Spleen (tissue), 11 donors: ENCODE results near the gene TEX29. TPM values are rescaled to one million over a fixed set of nuclear protein-coding genes. Genes with fewer than 3 reads are reported as not detected.

Source experiments
- DNase-seq: peaks from one replicate; pipeline ENCODE4 v3.0.0-alpha.2; 2020
- H3K27ac ChIP-seq, 8 donors: fragments of 200-600 bp; sonication (generic) in 7 of 8; 1 replicate in 4 of 8; 2 replicates in 4 of 8; pipeline versions ENCODE4 v1.5.0 to v1.8.0; 2016 to 2021; ENCODE audit warnings: inconsistent platforms in 4 of 8, mild to moderate bottlenecking in 4 of 8, moderate library complexity in 1 of 8
- H3K27me3 ChIP-seq, 7 donors: fragments of 200-600 bp; sonication (generic) in 6 of 7; replicated peaks in 1 of 7; 1 replicate in 4 of 7; 2 replicates in 3 of 7; pipeline versions ENCODE4 v1.5.0 to v1.8.0; 2016 to 2021; ENCODE audit warnings: inconsistent platforms in 3 of 7, mild to moderate bottlenecking in 1 of 7
- H3K36me3 ChIP-seq, 6 donors: fragments of 200-600 bp; sonication (generic) in 5 of 6; 1 replicate in 4 of 6; 2 replicates in 2 of 6; pipeline versions ENCODE4 v1.5.0 to v1.8.0; 2016 to 2021; ENCODE audit warnings: inconsistent platforms in 2 of 6
- H3K4me1 ChIP-seq, 6 donors: fragments of 200-600 bp; sonication (generic) in 5 of 6; 1 replicate in 3 of 6; 2 replicates in 3 of 6; pipeline versions ENCODE4 v1.5.0 to v1.8.0; 2016 to 2021; ENCODE audit warnings: inconsistent platforms in 3 of 6
- H3K4me3 ChIP-seq, 8 donors: fragments of 200-600 bp; sonication (generic) in 7 of 8; 1 replicate in 4 of 8; 2 replicates in 4 of 8; pipeline versions ENCODE4 v1.5.0 to v1.8.0; 2016 to 2021; ENCODE audit warnings: inconsistent platforms in 4 of 8, mild to moderate bottlenecking in 4 of 8, moderate library complexity in 2 of 8
- H3K9me3 ChIP-seq, 8 donors: fragments of 200-600 bp; sonication (generic) in 7 of 8; 1 replicate in 4 of 8; 2 replicates in 4 of 8; pipeline versions ENCODE4 v1.5.0 to v1.8.0; 2016 to 2021; ENCODE audit warnings: inconsistent platforms in 4 of 8
- CTCF ChIP-seq, 11 experiments: fragments of 200-600 bp in 7 of 11; fragments of 450-650 bp in 4 of 11; sonication (generic) in 4 of 11; IDR thresholded peaks in 8 of 11; conservative IDR thresholded peaks in 3 of 11; 1 replicate in 7 of 11; 2 replicates in 4 of 11; pipeline versions ENCODE4 v1.4.0 to v1.8.0; 2016 to 2021; ENCODE audit warnings: antibody characterized with exemption in 11 of 11, inconsistent platforms in 4 of 11, mild to moderate bottlenecking in 1 of 11
- POLR2A ChIP-seq, 3 donors: fragments of 450-650 bp; IDR thresholded peaks; one replicate each; pipeline ENCODE4 v1.5.1; 2017; ENCODE audit warnings: antibody characterized with exemption in 3 of 3, mild to moderate bottlenecking in 1 of 3
- POLR2AphosphoS5 ChIP-seq, 3 donors: sonication (generic); formaldehyde crosslinking; IDR thresholded peaks; one replicate each; pipeline ENCODE4 v1.5.1; 2017; ENCODE audit warnings: antibody characterized with exemption in 3 of 3
- WGBS, 5 donors: extraction: QIAGEN DNeasy Blood & Tissue Kit in 3 of 5; methylation state at CpG; one replicate each; pipeline versions ENCODE4 v1.1.5 to v1.1.7; 2013 to 2018; 5-methylcytosine and 5-hydroxymethylcytosine counted together
- intact Hi-C: fragments of 100-400 bp; cut with DNase I; formaldehyde crosslinking; loops from one replicate; pipeline ENCODE4 v1.15.0; 2023; ENCODE audit warnings: low total_unique reads
- polyA plus RNA-seq, 3 donors: library from polyadenylated mRNA; stranded (reverse); fragments of 200-250 nt; gene quantifications; one replicate each; pipeline ENCODE4 v1.2.1, GENCODE V29; 2013
- total RNA-seq, 7 donors: library from RNA; depleted of rRNA in 3 of 7; stranded (reverse); fragments of >200 nt in 3 of 7; fragmentation: NEBNext Ultra II Directional in 4 of 7; extraction: Animal tissue kit (Norgen Biotek cat#: 25700) in 4 of 7; gene quantifications; one replicate each; pipeline versions ENCODE4 v1.1.0 to v1.2.1, GENCODE V29; 2016 to 2021
- donor health status: healthy with polysubstance abuse.
- donor health status: DM: no; HTN: no; CAD: no; lungs with moderate emphysema.
- donor health status: DM: no; HTN: no; CAD: no.
- donor health status: Bipolar disorder and iron deficiency.
- donor health status: healthy.
- donor health status: DM: no; HTN: no; CAD: no.
- donor health status: DM: yes; HTN: yes; CAD: no.

The TEX29 gene
- total and polyA plus RNA-seq, 10 donors, result 0.54 to 1.7 (median 0.70) TPM; not detected in 4

GRCh38 chr13:111385183-111385857 lies 64.9 kb downstream of the TEX29 start:
- intact Hi-C loops, result no loop called here
- TF ChIP-seq POLR2A (IDR thresholded peaks at IDR 0.05) (no peak), POLR2AphosphoS5 (IDR thresholded peaks at IDR 0.05) (no peak), CTCF (IDR thresholded peaks at IDR 0.05 in 8 of 11, conservative IDR thresholded peaks at IDR 0.05 in 3 of 11) (no peak)
- H3K4me3 ChIP-seq, result no peak overlapping the region
- no peak overlapping the region for H3K27ac ChIP-seq
- H3K27me3 ChIP-seq, result peaks cover 0 to 40% (median 0%) of the 10 kb centered on the region in 7 donors
- 42 to 57% (median 49%) methylated on average over 6 of the region's 6 CpGs for WGBS, 5 donors
- no peaks in the 10 kb centered on the region for H3K4me1 ChIP-seq
- peak; percentile 55 for DNase-seq
- peaks cover 0 to 2% (median 0%) of the 10 kb centered on the region in 8 donors for H3K9me3 ChIP-seq
- no peaks in the 10 kb centered on the region for H3K36me3 ChIP-seq

GRCh38 chr13:111387026-111387871 lies 66.8 kb downstream of the TEX29 start:
- Histone ChIP-seq H3K9me3 (no peaks in the 10 kb centered on the region), H3K4me3 (no peak overlapping the region), H3K4me1 (no peaks in the 10 kb centered on the region), H3K36me3 (no peaks in the 10 kb centered on the region), H3K27me3 (peaks cover 0 to 40% (median 0%) of the 10 kb centered on the region in 7 donors), H3K27ac (no peak overlapping the region)
- intact Hi-C loops, result no loop called here
- WGBS, 5 donors, result 81 to 88% (median 84%) methylated on average over 23 to 24 of the region's 24 CpGs
- TF ChIP-seq CTCF (IDR thresholded peaks at IDR 0.05 in 8 of 11, conservative IDR thresholded peaks at IDR 0.05 in 3 of 11) (no peak), POLR2A (IDR thresholded peaks at IDR 0.05) (no peak), POLR2AphosphoS5 (IDR thresholded peaks at IDR 0.05) (no peak)
- peak; percentile 63 for DNase-seq

- Histone ChIP-seq H3K27me3 (peaks cover 0 to 40% (median 0%) of the 10 kb centered on the region in 7 donors), H3K4me1 (no peaks in the 10 kb centered on the region), H3K4me3 (no peak overlapping the region), H3K9me3 (no peaks in the 10 kb centered on the region), H3K27ac (no peak overlapping the region), H3K36me3 (no peaks in the 10 kb centered on the region)
- TF ChIP-seq POLR2AphosphoS5 (IDR thresholded peaks at IDR 0.05) (no peak), CTCF (IDR thresholded peaks at IDR 0.05 in 8 of 11, conservative IDR thresholded peaks at IDR 0.05 in 3 of 11) (no peak), POLR2A (IDR thresholded peaks at IDR 0.05) (no peak)
- intact Hi-C loops, result no loop called here
- peak; percentile 51 for DNase-seq
- 74 to 88% (median 78%) methylated on average over 18 of the region's 18 CpGs for WGBS, 5 donors
Observed at GRCh38 chr13:111387945-111388600, 67.6 kb downstream of the TEX29 start.
